H9 (cell line): ENCODE data around the gene ARHGAP10. TPM values are rescaled to one million over a fixed set of nuclear protein-coding genes. Genes with fewer than 3 reads are reported as not detected.

Experiments used
- DNase-seq: peaks from one replicate; pipeline ENCODE4 v3.0.0-alpha.2; 2017
- H2AFZ ChIP-seq: one replicate; pipeline ENCODE4 v1.6.1; 2013; ENCODE audit warnings: mild to moderate bottlenecking, low read length, control low read depth, moderate library complexity
- H2AK5ac ChIP-seq: 2 replicates; pipeline ENCODE4 v1.6.1; 2013; ENCODE audit warnings: low read length, control low read depth, mixed read lengths; ENCODE audit not compliant: insufficient read length
- H2BK120ac ChIP-seq: one replicate; pipeline ENCODE4 v1.6.1; 2013; ENCODE audit warnings: low read depth, mild to moderate bottlenecking, low read length, control low read depth, inconsistent platforms; ENCODE audit not compliant: poor library complexity, severe bottlenecking
- H2BK12ac ChIP-seq: 2 replicates; pipeline ENCODE4 v1.6.1; 2013; ENCODE audit warnings: low read length, control low read depth, mixed read lengths, low read depth; ENCODE audit not compliant: insufficient read length
- H2BK15ac ChIP-seq: 2 replicates; pipeline ENCODE4 v1.6.1; 2013; ENCODE audit warnings: low read depth, low read length, control low read depth
- H2BK20ac ChIP-seq: one replicate; pipeline ENCODE4 v1.6.1; 2013; ENCODE audit warnings: low read depth, mild to moderate bottlenecking, low read length, control low read depth, inconsistent platforms; ENCODE audit not compliant: poor library complexity, severe bottlenecking
- H2BK5ac ChIP-seq: 2 replicates; pipeline ENCODE4 v1.6.1; 2013; ENCODE audit warnings: low read length, control low read depth, mixed read lengths; ENCODE audit not compliant: insufficient read length
- H3K14ac ChIP-seq: 2 replicates; pipeline ENCODE4 v1.6.1; 2013; ENCODE audit warnings: low read length, control low read depth; ENCODE audit not compliant: insufficient read depth
- H3K18ac ChIP-seq: 2 replicates; pipeline ENCODE4 v1.6.1; 2013; ENCODE audit warnings: low read depth, mild to moderate bottlenecking, mixed read lengths, low read length, control low read depth; ENCODE audit not compliant: insufficient read length
- H3K23ac ChIP-seq: 2 replicates; pipeline ENCODE4 v1.6.1; 2013; ENCODE audit warnings: low read length, control low read depth, mixed read lengths, low read depth; ENCODE audit not compliant: insufficient read length
- H3K23me2 ChIP-seq: 2 replicates; pipeline ENCODE4 v1.6.1; 2013; ENCODE audit warnings: low read depth, mild to moderate bottlenecking, mixed read lengths, low read length, control low read depth; ENCODE audit not compliant: insufficient read length, poor library complexity, severe bottlenecking
- H3K27ac ChIP-seq: 2 replicates; pipeline ENCODE4 v1.5.1; 2013; ENCODE audit warnings: low read length, control low read depth, mixed read lengths, low read depth; ENCODE audit not compliant: insufficient read length
- H3K27me3 ChIP-seq: 2 replicates; pipeline ENCODE4 v1.6.1; 2013; ENCODE audit warnings: low read length, control low read depth, inconsistent platforms; ENCODE audit not compliant: insufficient read depth
- H3K4ac ChIP-seq: 2 replicates; pipeline ENCODE4 v1.6.1; 2013; ENCODE audit warnings: low read depth, mild to moderate bottlenecking, control low read depth, inconsistent platforms, low read length, moderate library complexity
- H3K4me1 ChIP-seq: 2 replicates; pipeline ENCODE4 v1.6.1; 2013; ENCODE audit warnings: low read length, control low read depth, inconsistent platforms; ENCODE audit not compliant: insufficient read depth
- H3K4me2 ChIP-seq: 2 replicates; pipeline ENCODE4 v1.6.1; 2013; ENCODE audit warnings: low read length, control low read depth, mixed read lengths; ENCODE audit not compliant: insufficient read length, insufficient read depth
- H3K56ac ChIP-seq: 2 replicates; pipeline ENCODE4 v1.6.1; 2013; ENCODE audit warnings: low read depth, mild to moderate bottlenecking, mixed read lengths, low read length, control low read depth; ENCODE audit not compliant: insufficient read length
- H3K79me1 ChIP-seq: 2 replicates; pipeline ENCODE4 v1.6.1; 2013; ENCODE audit warnings: low read depth, mild to moderate bottlenecking, moderate library complexity, low read length, control low read depth, inconsistent platforms; ENCODE audit not compliant: insufficient read depth, poor library complexity, severe bottlenecking
- H3K79me2 ChIP-seq: 2 replicates; pipeline ENCODE4 v1.6.1; 2013; ENCODE audit warnings: low read length, control low read depth, inconsistent platforms; ENCODE audit not compliant: insufficient read depth
- H3K9ac ChIP-seq: 2 replicates; pipeline ENCODE4 v1.6.1; 2013; ENCODE audit warnings: low read length, control low read depth, mixed read lengths; ENCODE audit not compliant: insufficient read length; ENCODE audit errors: extremely low read depth
- H3K9me3 ChIP-seq: one replicate; pipeline ENCODE4 v1.6.1; 2013; ENCODE audit warnings: low read depth, low read length, inconsistent platforms; ENCODE audit not compliant: control insufficient read depth
- H3T11ph ChIP-seq: one replicate; pipeline ENCODE4 v1.6.1; 2013; ENCODE audit warnings: mild to moderate bottlenecking, low read length, control low read depth, inconsistent platforms
- H4K20me1 ChIP-seq: one replicate; pipeline ENCODE4 v1.6.1; 2013; ENCODE audit not compliant: control insufficient read depth, insufficient read length, insufficient read depth
- H4K5ac ChIP-seq: 2 replicates; pipeline ENCODE4 v1.6.1; 2013; ENCODE audit warnings: low read depth, mild to moderate bottlenecking, mixed read lengths, low read length, control low read depth; ENCODE audit not compliant: insufficient read length
- H4K8ac ChIP-seq: replicated peaks from 2 replicates; pipeline ENCODE4 v1.6.1; 2013; ENCODE audit warnings: low read length, control low read depth, mixed read lengths, low read depth; ENCODE audit not compliant: insufficient read length
- H4K91ac ChIP-seq: 2 replicates; pipeline ENCODE4 v1.6.1; 2013; ENCODE audit warnings: low read depth, mild to moderate bottlenecking, moderate library complexity, mixed read lengths, low read length, control low read depth; ENCODE audit not compliant: insufficient read length
- H3K27ac Mint-ChIP-seq, 3 experiments: 2 replicates in 2 of 3; 3 replicates in 1 of 3; pipeline ENCODE4 v1.8.0; 2020 to 2021; ENCODE audit warnings: mixed read lengths in 3 of 3, mild to moderate bottlenecking in 1 of 3, moderate library complexity in 1 of 3
- H3K27me3 Mint-ChIP-seq: 2 replicates; pipeline ENCODE4 v1.8.0; 2021; ENCODE audit warnings: low read depth, mild to moderate bottlenecking, moderate library complexity, mixed read lengths
- H3K36me3 Mint-ChIP-seq, 3 experiments: 2 replicates in 2 of 3; 3 replicates in 1 of 3; pipeline ENCODE4 v1.8.0; 2020 to 2021; ENCODE audit warnings: low read depth in 3 of 3, mixed read lengths in 3 of 3; ENCODE audit not compliant: insufficient read depth in 1 of 3
- H3K4me1 Mint-ChIP-seq, 2 experiments: 2 replicates each; pipeline ENCODE4 v1.8.0; 2020; ENCODE audit warnings: mixed read lengths in 2 of 2
- H3K4me3 Mint-ChIP-seq, 2 experiments: 2 replicates in 1 of 2; 3 replicates in 1 of 2; pipeline ENCODE4 v1.8.0; 2020 to 2021; ENCODE audit warnings: mild to moderate bottlenecking in 2 of 2, mixed read lengths in 2 of 2, moderate library complexity in 1 of 2
- H3K9me3 Mint-ChIP-seq, 2 experiments: 2 replicates in 1 of 2; 3 replicates in 1 of 2; pipeline ENCODE4 v1.8.0; 2020; ENCODE audit warnings: mild to moderate bottlenecking in 2 of 2, mixed read lengths in 2 of 2, moderate library complexity in 1 of 2
- CTCF ChIP-seq: fragments of 200-600 bp; sonication (generic); conservative IDR thresholded peaks from 3 replicates; pipeline ENCODE4 v1.8.0; 2021; ENCODE audit warnings: antibody characterized with exemption, mild to moderate bottlenecking
- WGBS: extraction: QIAGEN DNeasy Blood & Tissue Kit; methylation state at CpG from one replicate; pipeline ENCODE4 v1.1.7; 2013; ENCODE audit warnings: missing lambda C conversion rate, low lambda C conversion rate, mixed read lengths; ENCODE audit not compliant: insufficient read length; ENCODE audit errors: extremely low coverage; 5-methylcytosine and 5-hydroxymethylcytosine counted together
- total RNA-seq: library from RNA; stranded (reverse); gene quantifications from 2 replicates; pipeline ENCODE4 v1.2.1, GENCODE V29; 2021

The ARHGAP10 gene
- total RNA-seq, 1 experiment from 2014 or later, result 7.8 TPM

- H2BK120ac ChIP-seq, result no peak overlapping the region
- WGBS, result no CpG with 5 or more reads among the region's 4 CpGs
- no peaks in the 10 kb centered on the region for H3K9me3 ChIP-seq
These were observed 386.3 kb downstream of the ARHGAP10 start for GRCh38 chr4:148118179-148118578.

More at GRCh38 chr4:148118179-148118578, 386.3 kb downstream of the ARHGAP10 start:
- Histone ChIP-seq H2BK5ac (no peak overlapping the region), H3K79me2 (no peaks in the 10 kb centered on the region), H3K79me1 (no peaks in the 10 kb centered on the region), H4K5ac (no peak overlapping the region), H2AK5ac (no peak overlapping the region), H4K91ac (no peak overlapping the region), H3K9ac (no peak overlapping the region), H2BK12ac (no peak overlapping the region), H3K14ac (no peak overlapping the region), H3K27me3 (no peaks in the 10 kb centered on the region), H3T11ph (no peak overlapping the region), H3K4me2 (no peak overlapping the region), H2BK20ac (no peak overlapping the region), H2BK15ac (no peak overlapping the region), H3K56ac (no peak overlapping the region), H3K4ac (no peak overlapping the region), H3K23me2 (no peaks in the 10 kb centered on the region), H2AFZ (no peak overlapping the region), H3K23ac (no peak overlapping the region), H4K8ac (no peak overlapping the region), H4K20me1 (no peaks in the 10 kb centered on the region), H3K27ac (no peak overlapping the region), H3K18ac (no peak overlapping the region), H3K4me1 (no peaks in the 10 kb centered on the region)
- no peak for DNase-seq
- H3K9me3 Mint-ChIP-seq, result peaks cover 10 to 17% of the 10 kb centered on the region in 2 experiments
- H3K4me3 Mint-ChIP-seq, result no peak overlapping the region
- no peaks in the 10 kb centered on the region for H3K27me3 Mint-ChIP-seq
- H3K36me3 Mint-ChIP-seq, result peaks cover 5 to 22% (median 13%) of the 10 kb centered on the region in 3 experiments
- no peak overlapping the region for H3K27ac Mint-ChIP-seq
- no peak for TF ChIP-seq CTCF
- H3K4me1 Mint-ChIP-seq, result peaks cover 34 to 37% of the 10 kb centered on the region in 2 experiments
